Panc1 (cell line): ENCODE results near the gene ITFG1. TPM values are rescaled to one million over a fixed set of nuclear protein-coding genes. Genes with fewer than 3 reads are reported as not detected.
"Not testable (repeated sequence)": the region's sequence is repeated elsewhere in the genome, so short reads cannot be mapped to it uniquely, and the experiment has no call there.

Experiments
- ATAC-seq: fragments of 200-7000 bp; cut with Tn5 transposase; 2 replicates; pipeline ENCODE4 v1.9.1; 2020; ENCODE audit warnings: mild to moderate bottlenecking, moderate library complexity
- BruUV-seq: library from RNA; stranded (reverse); fragments of 400-500 nt; replicated peaks from 2 replicates; lab custom pipeline; 2021; lab: Mats Ljungman, UMichigan
- CTCF ChIA-PET: fragments of 300-600 bp; sonication (Branson Sonifier 250); formaldehyde crosslinking; loops from one replicate; lab custom pipeline; 2022; ENCODE audit warnings: antibody characterized with exemption; lab: Charles Lee
- POLR2A ChIA-PET: fragments of 300-600 bp; sonication (Branson Sonifier 250); formaldehyde crosslinking; loops from one replicate; lab custom pipeline; 2022; ENCODE audit warnings: antibody characterized with exemption; lab: Charles Lee
- DNase-seq: peaks from one replicate; pipeline ENCODE4 v3.0.0-alpha.2; 2010; ENCODE audit warnings: low read depth, low spot score
- H3K27ac ChIP-seq: 2 replicates; pipeline ENCODE4 v1.5.1; 2011; ENCODE audit warnings: mild to moderate bottlenecking, low read length, inconsistent platforms
- H3K27me3 ChIP-seq: fragments of 200-500 bp; sonication (Bioruptor generic); 2 replicates; pipeline ENCODE4 v1.6.0; 2014; ENCODE audit warnings: low read length, inconsistent platforms; ENCODE audit not compliant: control insufficient read depth, insufficient read depth
- H3K36me3 ChIP-seq: fragments of 200-500 bp; sonication (Bioruptor generic); 2 replicates; pipeline ENCODE4 v1.5.1; 2014; ENCODE audit warnings: inconsistent platforms, mild to moderate bottlenecking, low read length, moderate library complexity; ENCODE audit not compliant: control insufficient read depth, insufficient read depth
- H3K4me1 ChIP-seq: 2 replicates; pipeline ENCODE4 v1.5.1; 2011; ENCODE audit warnings: inconsistent platforms, mild to moderate bottlenecking, low read length, moderate library complexity; ENCODE audit not compliant: control insufficient read depth, insufficient read depth
- H3K4me3 ChIP-seq, 2 experiments: 2 replicates each; pipeline ENCODE4 v1.5.1; 2011 to 2012; ENCODE audit warnings: low read depth in 2 of 2, low read length in 2 of 2, mild to moderate bottlenecking in 2 of 2, inconsistent platforms in 1 of 2, moderate library complexity in 1 of 2
- H3K9me3 ChIP-seq: fragments of 200-500 bp; sonication (Bioruptor generic); 2 replicates; pipeline ENCODE4 v1.5.1; 2014; ENCODE audit warnings: low read depth, mild to moderate bottlenecking, inconsistent platforms, low read length, moderate library complexity; ENCODE audit not compliant: control insufficient read depth, insufficient read depth
- POLR2AphosphoS5 ChIP-seq: IDR thresholded peaks from 2 replicates; pipeline ENCODE4 v1.6.1; 2012; ENCODE audit warnings: mild to moderate bottlenecking, low read depth, low read length, moderate library complexity
- SIN3A ChIP-seq: IDR thresholded peaks from 2 replicates; pipeline ENCODE4 v1.6.1; 2012; ENCODE audit warnings: low read depth, mild to moderate bottlenecking, low read length, moderate library complexity, borderline replicate concordance; ENCODE audit not compliant: insufficient read depth
- TCF7L2 ChIP-seq: IDR thresholded peaks from 2 replicates; pipeline ENCODE4 v1.6.1; 2011; ENCODE audit warnings: mild to moderate bottlenecking, low read depth, low read length, inconsistent platforms
- in situ Hi-C: cut with HindIII; loops from 2 replicates; pipeline ENCODE4 v1.10.0; 2016; ENCODE audit warnings: low sequenced_read_pairs, low pct_unique_long_range_greater_than_20kb
- intact Hi-C: fragments of 100-400 bp; cut with micrococcal nuclease; formaldehyde crosslinking; loops from one replicate; pipeline ENCODE4 v1.10.0; 2022; ENCODE audit not compliant: unreplicated experiment
- total RNA-seq: library from RNA; stranded (reverse); gene quantifications from one replicate; pipeline ENCODE4 v1.2.1, GENCODE V29; 2021; ENCODE audit not compliant: unreplicated experiment
- TF ChIP-seq, protein P1 (sequence below): fragments of 450-650 bp; IDR thresholded peaks from 2 replicates; pipeline ENCODE4 v1.5.1; 2017; ENCODE audit warnings: mild to moderate bottlenecking
- TF ChIP-seq, protein P2 (sequence below), 2 experiments: IDR thresholded peaks; 2 replicates each; pipeline ENCODE4 v1.6.1; 2011 to 2012; ENCODE audit warnings: low read depth in 2 of 2, control low read depth in 1 of 2, low read length in 1 of 2, mild to moderate bottlenecking in 1 of 2, moderate library complexity in 1 of 2; ENCODE audit not compliant: insufficient read depth in 1 of 2

Gene ITFG1
- total RNA-seq, 1 experiment from 2014 or later, result 26.5 TPM

DNA sequence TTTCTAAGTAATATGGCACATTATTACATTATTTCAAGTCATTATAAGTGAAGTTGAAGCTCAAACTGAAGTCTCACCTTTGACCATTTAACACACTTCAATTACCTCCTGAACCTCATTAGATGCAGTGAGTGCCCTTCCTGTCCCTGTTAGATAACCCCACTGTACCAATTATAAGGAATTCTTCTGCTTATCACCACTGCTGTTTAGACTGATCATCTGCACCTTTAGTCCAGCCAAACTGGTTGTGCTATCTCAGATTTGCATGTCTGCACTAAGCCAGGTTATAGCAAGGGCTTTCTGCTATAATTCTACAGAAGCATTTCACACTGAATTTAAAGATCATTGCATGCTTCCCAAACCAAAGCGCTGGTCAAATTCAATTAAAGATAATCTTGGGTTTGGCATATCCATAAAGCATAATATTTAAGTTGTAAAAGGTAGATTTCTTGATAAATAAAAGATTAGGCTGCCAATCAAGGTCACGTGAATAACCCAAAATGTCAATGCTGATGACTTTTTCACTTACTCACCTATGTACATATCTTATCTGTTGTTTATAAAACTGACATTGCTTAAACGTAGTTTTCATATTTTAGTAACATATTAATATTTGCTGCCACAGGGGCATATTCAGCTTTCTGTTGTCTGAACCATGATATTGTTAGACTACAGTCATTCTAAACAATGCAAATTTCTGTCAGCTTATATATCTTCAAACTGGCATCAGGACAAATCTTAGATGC, 11.9 kb downstream of the ITFG1 start:
- in situ Hi-C loops (no loop called here), intact Hi-C loops (no loop called here)
- DNase-seq (no peak), ATAC-seq (no peak)
- no TSS peak for BruUV-seq
- Histone ChIP-seq H3K9me3 (no peaks in the 10 kb centered on the region), H3K27me3 (no peaks in the 10 kb centered on the region), H3K4me3 (no peak overlapping the region), H3K4me1 (no peaks in the 10 kb centered on the region), H3K27ac (no peak overlapping the region), H3K36me3 (peaks cover 17% of the 10 kb centered on the region)
- ChIA-PET POLR2A (no interaction called here), CTCF (interaction anchor here (0.6 kb wide), 1 partner anchor 12 kb away, joined by 3 read pairs; the partner anchor contains the start of genes ITFG1 and PHKB)
- TF ChIP-seq TCF7L2, result no peak
- TF ChIP-seq, protein P1, sequence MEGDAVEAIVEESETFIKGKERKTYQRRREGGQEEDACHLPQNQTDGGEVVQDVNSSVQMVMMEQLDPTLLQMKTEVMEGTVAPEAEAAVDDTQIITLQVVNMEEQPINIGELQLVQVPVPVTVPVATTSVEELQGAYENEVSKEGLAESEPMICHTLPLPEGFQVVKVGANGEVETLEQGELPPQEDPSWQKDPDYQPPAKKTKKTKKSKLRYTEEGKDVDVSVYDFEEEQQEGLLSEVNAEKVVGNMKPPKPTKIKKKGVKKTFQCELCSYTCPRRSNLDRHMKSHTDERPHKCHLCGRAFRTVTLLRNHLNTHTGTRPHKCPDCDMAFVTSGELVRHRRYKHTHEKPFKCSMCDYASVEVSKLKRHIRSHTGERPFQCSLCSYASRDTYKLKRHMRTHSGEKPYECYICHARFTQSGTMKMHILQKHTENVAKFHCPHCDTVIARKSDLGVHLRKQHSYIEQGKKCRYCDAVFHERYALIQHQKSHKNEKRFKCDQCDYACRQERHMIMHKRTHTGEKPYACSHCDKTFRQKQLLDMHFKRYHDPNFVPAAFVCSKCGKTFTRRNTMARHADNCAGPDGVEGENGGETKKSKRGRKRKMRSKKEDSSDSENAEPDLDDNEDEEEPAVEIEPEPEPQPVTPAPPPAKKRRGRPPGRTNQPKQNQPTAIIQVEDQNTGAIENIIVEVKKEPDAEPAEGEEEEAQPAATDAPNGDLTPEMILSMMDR, result no peak
- no peak for TF ChIP-seq SIN3A
- TF ChIP-seq POLR2AphosphoS5, result no peak
- TF ChIP-seq, protein P2, sequence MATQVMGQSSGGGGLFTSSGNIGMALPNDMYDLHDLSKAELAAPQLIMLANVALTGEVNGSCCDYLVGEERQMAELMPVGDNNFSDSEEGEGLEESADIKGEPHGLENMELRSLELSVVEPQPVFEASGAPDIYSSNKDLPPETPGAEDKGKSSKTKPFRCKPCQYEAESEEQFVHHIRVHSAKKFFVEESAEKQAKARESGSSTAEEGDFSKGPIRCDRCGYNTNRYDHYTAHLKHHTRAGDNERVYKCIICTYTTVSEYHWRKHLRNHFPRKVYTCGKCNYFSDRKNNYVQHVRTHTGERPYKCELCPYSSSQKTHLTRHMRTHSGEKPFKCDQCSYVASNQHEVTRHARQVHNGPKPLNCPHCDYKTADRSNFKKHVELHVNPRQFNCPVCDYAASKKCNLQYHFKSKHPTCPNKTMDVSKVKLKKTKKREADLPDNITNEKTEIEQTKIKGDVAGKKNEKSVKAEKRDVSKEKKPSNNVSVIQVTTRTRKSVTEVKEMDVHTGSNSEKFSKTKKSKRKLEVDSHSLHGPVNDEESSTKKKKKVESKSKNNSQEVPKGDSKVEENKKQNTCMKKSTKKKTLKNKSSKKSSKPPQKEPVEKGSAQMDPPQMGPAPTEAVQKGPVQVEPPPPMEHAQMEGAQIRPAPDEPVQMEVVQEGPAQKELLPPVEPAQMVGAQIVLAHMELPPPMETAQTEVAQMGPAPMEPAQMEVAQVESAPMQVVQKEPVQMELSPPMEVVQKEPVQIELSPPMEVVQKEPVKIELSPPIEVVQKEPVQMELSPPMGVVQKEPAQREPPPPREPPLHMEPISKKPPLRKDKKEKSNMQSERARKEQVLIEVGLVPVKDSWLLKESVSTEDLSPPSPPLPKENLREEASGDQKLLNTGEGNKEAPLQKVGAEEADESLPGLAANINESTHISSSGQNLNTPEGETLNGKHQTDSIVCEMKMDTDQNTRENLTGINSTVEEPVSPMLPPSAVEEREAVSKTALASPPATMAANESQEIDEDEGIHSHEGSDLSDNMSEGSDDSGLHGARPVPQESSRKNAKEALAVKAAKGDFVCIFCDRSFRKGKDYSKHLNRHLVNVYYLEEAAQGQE (IDR thresholded peaks at IDR 0.05; ENCODE audit: insufficient read depth in 1 of 2, low read depth in 2 of 2, low read length in 1 of 2), result no peak

DNA sequence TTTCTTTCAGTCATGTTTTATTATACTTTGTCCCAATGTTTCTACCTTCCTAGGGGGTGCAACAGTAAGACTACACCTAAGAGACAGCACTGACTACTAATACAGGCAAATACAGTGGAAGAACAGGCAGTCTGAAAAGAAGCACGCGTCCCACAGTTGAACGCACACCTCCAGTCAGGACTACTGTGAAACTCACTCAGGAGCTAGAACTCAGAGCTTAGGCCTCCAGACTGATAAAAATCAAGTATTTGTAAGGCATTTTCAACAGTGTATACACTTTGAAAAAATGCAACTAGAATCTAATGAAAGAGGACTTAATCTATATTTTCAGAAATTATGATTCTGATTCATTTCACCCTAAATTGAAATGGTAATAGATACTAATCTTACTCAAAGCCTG, 14.4 kb downstream of the ITFG1 start:
- H3K4me3 ChIP-seq, result no peak overlapping the region
- ChIA-PET CTCF (no interaction called here), POLR2A (no interaction called here)
- intact Hi-C loops, result no loop called here
- no TSS peak for BruUV-seq
- no peaks in the 10 kb centered on the region for H3K27me3 ChIP-seq
- no peak overlapping the region for H3K27ac ChIP-seq
- TF ChIP-seq, protein P2 (IDR thresholded peaks at IDR 0.05; ENCODE audit: insufficient read depth in 1 of 2, low read depth in 2 of 2, low read length in 1 of 2), result no peak
- TF ChIP-seq TCF7L2 (no peak), SIN3A (no peak), POLR2AphosphoS5 (no peak)
- H3K4me1 ChIP-seq, result no peaks in the 10 kb centered on the region
- ATAC-seq, result no peak
- DNase-seq, result no peak
- in situ Hi-C loops, result no loop called here
- H3K9me3 ChIP-seq, result no peaks in the 10 kb centered on the region
- H3K36me3 ChIP-seq, result peaks cover 3% of the 10 kb centered on the region; the same call in 1 of the 2 replicates

DNA sequence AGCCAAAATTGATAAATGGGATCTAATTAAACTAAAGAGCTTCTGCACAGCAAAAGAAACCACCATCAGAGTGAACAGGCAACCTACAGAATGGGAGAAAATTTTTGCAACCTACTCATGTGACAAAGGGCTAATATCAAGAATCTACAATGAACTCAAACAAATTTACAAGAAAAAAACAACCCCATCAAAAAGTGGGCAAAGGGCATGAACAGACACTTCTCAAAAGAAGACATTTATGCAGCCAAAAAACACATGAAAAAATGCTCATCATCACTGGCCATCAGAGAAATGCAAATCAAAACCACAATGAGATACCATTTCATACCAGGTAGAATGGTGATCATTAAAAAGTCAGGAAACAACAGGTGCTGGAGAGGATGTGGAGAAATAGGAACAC, 18.0 kb downstream of the ITFG1 start:
- DNase-seq, H3K9me3 ChIP-seq, CTCF ChIA-PET, ATAC-seq, H3K27ac ChIP-seq, H3K36me3 ChIP-seq, in situ Hi-C loops, BruUV-seq, POLR2A ChIA-PET, intact Hi-C loops, H3K4me1 ChIP-seq, H3K4me3 ChIP-seq, H3K27me3 ChIP-seq: not testable (repeated sequence)

DNA sequence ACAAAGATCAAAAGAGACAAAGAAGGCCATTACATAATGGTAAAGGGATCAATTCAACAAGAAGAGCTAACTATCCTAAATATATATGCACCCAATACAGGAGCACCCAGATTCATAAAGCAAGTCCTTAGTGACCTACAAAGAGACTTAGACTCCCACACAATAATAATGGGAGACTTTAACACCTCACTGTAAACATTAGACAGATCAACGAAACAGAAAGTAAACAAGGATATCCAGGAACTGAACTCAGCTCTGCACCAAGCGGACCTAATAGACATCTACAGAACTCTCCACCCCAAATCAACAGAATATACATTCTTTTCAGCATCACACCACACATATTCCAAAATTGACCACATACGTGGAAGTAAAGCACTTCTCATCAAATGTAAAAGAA, 20.8 kb downstream of the ITFG1 start:
- H3K27ac ChIP-seq, H3K36me3 ChIP-seq, DNase-seq, ATAC-seq, CTCF ChIA-PET, POLR2A ChIA-PET, intact Hi-C loops, BruUV-seq, H3K9me3 ChIP-seq, H3K4me1 ChIP-seq, in situ Hi-C loops, H3K4me3 ChIP-seq, H3K27me3 ChIP-seq: not testable (repeated sequence)
